Measurements from ENCODE around the gene SH3PXD2A. TPM values are rescaled to one million over a fixed set of nuclear protein-coding genes. Genes with fewer than 3 reads are reported as not detected.

The SH3PXD2A gene
- total and polyA plus RNA-seq, 12 donors: 5.7 to 34.5 (median 19.2) TPM

DNA sequence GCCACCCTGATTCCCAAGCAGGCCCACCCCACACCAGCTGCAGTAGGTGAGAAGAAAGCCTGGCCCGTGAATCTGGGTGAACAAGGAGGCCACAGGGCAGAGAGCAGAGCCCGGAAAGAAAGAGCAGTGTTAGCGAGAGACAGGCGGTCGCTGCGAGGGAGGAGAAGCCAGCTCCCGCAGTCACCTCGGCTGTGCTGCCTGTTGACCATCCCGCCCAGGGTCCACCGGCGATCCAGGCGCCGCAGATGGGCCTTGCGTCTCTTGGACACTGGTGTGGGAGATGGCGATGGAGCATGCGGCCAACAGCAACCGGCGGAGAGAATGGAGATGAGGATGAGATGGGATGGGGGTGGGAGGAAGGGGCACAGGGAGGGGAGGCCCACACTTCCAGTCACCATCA is 233.1 kb downstream of the SH3PXD2A start:
- no peak for DNase-seq
- intact Hi-C loops (cut with DNase I): no loop called here
- no peak overlapping the region for H3K4me3 ChIP-seq
- no peaks in the 10 kb centered on the region for H3K27me3 ChIP-seq
- peaks cover 0 to 21% of the 10 kb centered on the region in 2 donors for H3K4me1 ChIP-seq (replicated peaks in 1 of 2)
- H3K27ac ChIP-seq: peak overlapping the region in 1 of 5 donors; percentile 58
- H3K36me3 ChIP-seq (replicated peaks in 1 of 2): peaks cover 0 to 69% of the 10 kb centered on the region in 2 donors
- TF ChIP-seq, protein P1, sequence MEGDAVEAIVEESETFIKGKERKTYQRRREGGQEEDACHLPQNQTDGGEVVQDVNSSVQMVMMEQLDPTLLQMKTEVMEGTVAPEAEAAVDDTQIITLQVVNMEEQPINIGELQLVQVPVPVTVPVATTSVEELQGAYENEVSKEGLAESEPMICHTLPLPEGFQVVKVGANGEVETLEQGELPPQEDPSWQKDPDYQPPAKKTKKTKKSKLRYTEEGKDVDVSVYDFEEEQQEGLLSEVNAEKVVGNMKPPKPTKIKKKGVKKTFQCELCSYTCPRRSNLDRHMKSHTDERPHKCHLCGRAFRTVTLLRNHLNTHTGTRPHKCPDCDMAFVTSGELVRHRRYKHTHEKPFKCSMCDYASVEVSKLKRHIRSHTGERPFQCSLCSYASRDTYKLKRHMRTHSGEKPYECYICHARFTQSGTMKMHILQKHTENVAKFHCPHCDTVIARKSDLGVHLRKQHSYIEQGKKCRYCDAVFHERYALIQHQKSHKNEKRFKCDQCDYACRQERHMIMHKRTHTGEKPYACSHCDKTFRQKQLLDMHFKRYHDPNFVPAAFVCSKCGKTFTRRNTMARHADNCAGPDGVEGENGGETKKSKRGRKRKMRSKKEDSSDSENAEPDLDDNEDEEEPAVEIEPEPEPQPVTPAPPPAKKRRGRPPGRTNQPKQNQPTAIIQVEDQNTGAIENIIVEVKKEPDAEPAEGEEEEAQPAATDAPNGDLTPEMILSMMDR (IDR thresholded peaks at IDR 0.05): no peak
- TF ChIP-seq POLR2A (IDR thresholded peaks at IDR 0.05): no peak
- H3K9me3 ChIP-seq (replicated peaks in 1 of 3): no peaks in the 10 kb centered on the region
- WGBS, 4 donors: 91 to 95% (median 93%) methylated on average over 13 to 18 of the region's 18 CpGs

DNA sequence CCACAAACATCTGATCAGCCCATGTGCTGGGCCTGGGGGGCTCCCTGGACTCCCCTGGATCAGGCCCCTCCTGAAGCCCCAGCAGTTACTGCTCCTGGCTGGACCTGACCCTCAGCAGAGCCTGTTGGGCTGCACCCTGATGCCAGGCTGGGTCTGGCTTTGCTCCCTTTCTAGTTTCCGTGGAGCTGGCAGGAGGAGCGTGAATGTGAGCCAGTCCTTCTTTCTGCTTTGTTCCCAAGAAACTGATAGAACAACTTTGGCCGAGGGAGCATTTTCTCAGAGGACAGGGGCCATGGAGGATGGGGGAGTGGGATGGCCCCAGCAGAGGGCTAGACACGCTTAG is 233.6 kb downstream of the SH3PXD2A start:
- no peak for TF ChIP-seq POLR2A (IDR thresholded peaks at IDR 0.05)
- TF ChIP-seq, protein P1 (IDR thresholded peaks at IDR 0.05): no peak
- WGBS, 4 donors: 76 to 100% (median 80%) methylated on average over 1 to 4 of the region's 4 CpGs
- no peak for DNase-seq
- intact Hi-C loops (cut with DNase I): no loop called here
- peak overlapping the region in 2 of 5 donors; percentile 23 to 58 for H3K27ac ChIP-seq
- no peaks in the 10 kb centered on the region for H3K9me3 ChIP-seq (replicated peaks in 1 of 3)
- no peaks in the 10 kb centered on the region for H3K27me3 ChIP-seq
- peaks cover 0 to 27% of the 10 kb centered on the region in 2 donors for H3K4me1 ChIP-seq (replicated peaks in 1 of 2)
- no peak overlapping the region for H3K4me3 ChIP-seq
- peaks cover 0 to 63% of the 10 kb centered on the region in 2 donors for H3K36me3 ChIP-seq (replicated peaks in 1 of 2)

DNA sequence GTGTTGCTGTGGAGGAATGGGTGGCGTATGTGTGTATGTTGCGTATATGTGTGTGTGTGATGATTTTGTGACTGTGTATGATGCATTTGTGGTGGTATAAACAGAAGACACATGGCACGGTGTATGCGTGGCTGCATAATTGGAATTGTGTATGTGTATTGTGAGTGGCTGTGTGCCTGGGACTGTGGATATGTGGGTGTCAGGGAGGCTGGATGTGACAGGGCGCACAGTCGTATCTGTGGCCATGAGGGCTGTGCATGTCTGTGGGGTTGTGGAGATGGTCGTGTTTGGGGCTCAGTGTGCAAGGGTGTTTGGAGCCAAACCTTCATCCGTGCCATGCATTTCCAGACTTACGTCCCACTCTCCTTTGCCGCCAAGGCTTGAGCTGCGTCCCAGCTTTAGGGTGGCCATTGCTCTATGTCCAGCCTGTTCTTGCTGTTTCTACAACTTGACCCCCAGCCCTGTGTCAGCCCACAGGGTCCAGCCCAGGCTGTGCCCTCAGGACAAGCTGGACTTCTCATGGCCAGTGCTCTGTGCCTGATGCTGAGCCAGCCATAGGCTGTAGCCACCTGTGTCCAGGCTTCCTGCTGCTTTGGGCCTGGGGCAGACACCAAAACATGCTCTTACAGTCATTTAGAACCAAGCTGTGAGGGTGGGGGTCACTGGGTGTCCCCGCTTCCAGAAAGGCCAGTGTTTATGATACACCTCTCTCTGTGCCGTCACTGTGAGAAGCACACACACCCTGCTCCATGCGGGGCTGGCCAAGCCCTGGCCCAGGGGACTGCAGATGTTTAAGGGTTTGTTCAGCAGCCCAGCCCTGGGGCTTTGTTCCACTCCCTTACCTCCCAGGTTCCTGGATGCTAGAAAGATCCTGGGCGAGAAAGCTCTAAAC is 234.2 kb downstream of the SH3PXD2A start:
- Histone ChIP-seq H3K27ac (peak overlapping the region in 2 of 5 donors; percentile 23 to 58), H3K4me3 (no peak overlapping the region), H3K27me3 (no peaks in the 10 kb centered on the region), H3K9me3 (replicated peaks in 1 of 3) (no peaks in the 10 kb centered on the region), H3K4me1 (replicated peaks in 1 of 2) (peaks cover 0 to 31% of the 10 kb centered on the region in 2 donors), H3K36me3 (replicated peaks in 1 of 2) (peaks cover 0 to 57% of the 10 kb centered on the region in 2 donors)
- WGBS, 4 donors: 88 to 95% (median 92%) methylated on average over 11 to 15 of the region's 15 CpGs
- no peak for TF ChIP-seq POLR2A (IDR thresholded peaks at IDR 0.05)
- TF ChIP-seq, protein P1 (IDR thresholded peaks at IDR 0.05): no peak
- DNase-seq: no peak
- intact Hi-C loops (cut with DNase I): no loop called here

DNA sequence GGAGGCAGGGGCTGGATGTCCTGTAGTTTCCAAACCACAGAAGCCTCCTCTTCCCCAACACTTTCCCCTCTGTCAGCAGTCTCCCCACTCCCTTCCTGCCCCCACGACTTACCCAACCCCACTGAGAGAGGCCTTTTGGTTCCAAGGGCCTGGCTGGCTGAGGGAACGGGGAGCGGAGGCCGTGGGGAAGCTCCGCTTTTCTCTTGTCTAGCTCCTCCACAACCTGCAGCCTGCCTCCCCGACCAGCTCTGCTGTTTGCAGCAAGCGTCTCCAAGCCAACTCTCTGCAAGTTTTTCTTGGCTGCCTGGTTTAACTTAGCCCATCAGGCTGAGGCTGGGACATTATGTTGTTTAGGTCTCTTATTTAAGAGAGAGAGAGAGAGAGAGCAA is 235.0 kb downstream of the SH3PXD2A start:
- H3K4me1 ChIP-seq (replicated peaks in 1 of 2): peaks cover 0 to 31% of the 10 kb centered on the region in 2 donors
- intact Hi-C loops (cut with DNase I): no loop called here
- TF ChIP-seq, protein P1 (IDR thresholded peaks at IDR 0.05): no peak
- TF ChIP-seq POLR2A (IDR thresholded peaks at IDR 0.05): no peak
- H3K27ac ChIP-seq: peak overlapping the region in 3 of 5 donors; percentile 5 to 83 (median 52)
- 68 to 92% (median 81%) methylated on average over 6 to 7 of the region's 7 CpGs for WGBS, 4 donors
- no peaks in the 10 kb centered on the region for H3K9me3 ChIP-seq (replicated peaks in 1 of 3)
- DNase-seq: no peak
- H3K36me3 ChIP-seq (replicated peaks in 1 of 2): peaks cover 0 to 49% of the 10 kb centered on the region in 2 donors
- H3K4me3 ChIP-seq: no peak overlapping the region
- H3K27me3 ChIP-seq: no peaks in the 10 kb centered on the region

Data from adrenal gland (tissue), 12 donors.